IMR-90 (cell line): ENCODE data around the gene CEBPA. TPM values are rescaled to one million over a fixed set of nuclear protein-coding genes. Genes with fewer than 3 reads are reported as not detected.

ENCODE experiments used
- ATAC-seq: fragments of 200-7000 bp; cut with Tn5 transposase; 2 replicates; pipeline ENCODE4 v1.9.1; 2020; ENCODE audit warnings: low read depth, mild to moderate bottlenecking, moderate library complexity
- BruUV-seq: library from RNA; stranded (reverse); fragments of 400-500 nt; replicated peaks from 2 replicates; lab custom pipeline; 2021; lab: Mats Ljungman, UMichigan
- CTCF ChIA-PET: fragments of 300-600 bp; formaldehyde crosslinking; extraction: SDS; loops from one replicate; lab custom pipeline; 2021; ENCODE audit warnings: antibody characterized with exemption; lab: Yijun Ruan, JAX
- POLR2A ChIA-PET: fragments of 300-600 bp; sonication (Branson Sonifier 250); formaldehyde crosslinking; loops from one replicate; lab custom pipeline; 2022; ENCODE audit warnings: antibody characterized with exemption; ENCODE audit not compliant: unreplicated experiment; lab: Charles Lee
- DNase-seq: peaks from one replicate; pipeline ENCODE4 v3.0.0; 2013
- H2AFZ ChIP-seq: replicated peaks from 2 replicates; pipeline ENCODE3; 2013; ENCODE audit warnings: low read length, mild to moderate bottlenecking; ENCODE audit not compliant: poor library complexity
- H2AK5ac ChIP-seq: 2 replicates; pipeline ENCODE4 v1.6.1; 2013; ENCODE audit warnings: low read depth, low read length, inconsistent platforms
- H2AK9ac ChIP-seq: replicated peaks from 2 replicates; pipeline ENCODE3; 2013; ENCODE audit warnings: mild to moderate bottlenecking, low read depth, low read length, moderate library complexity; ENCODE audit not compliant: poor library complexity
- H2BK120ac ChIP-seq: 2 replicates; pipeline ENCODE4 v1.6.1; 2013; ENCODE audit warnings: low read depth, low read length, inconsistent platforms
- H2BK15ac ChIP-seq: 3 replicates; pipeline ENCODE4 v1.6.1; 2013; ENCODE audit warnings: low read depth, low read length, inconsistent platforms
- H2BK20ac ChIP-seq: 2 replicates; pipeline ENCODE4 v1.6.1; 2013; ENCODE audit warnings: low read depth, mild to moderate bottlenecking, inconsistent platforms, low read length, moderate library complexity
- H2BK5ac ChIP-seq: 2 replicates; pipeline ENCODE4 v1.6.1; 2013; ENCODE audit warnings: mild to moderate bottlenecking, low read depth, low read length, inconsistent platforms; ENCODE audit not compliant: poor library complexity, severe bottlenecking
- H3K14ac ChIP-seq: replicated peaks from 2 replicates; pipeline ENCODE4 v1.6.1; 2013; ENCODE audit warnings: low read depth, low read length, inconsistent platforms
- H3K18ac ChIP-seq: 2 replicates; pipeline ENCODE4 v1.6.1; 2013; ENCODE audit warnings: low read depth, low read length, control low read depth
- H3K23ac ChIP-seq: 2 replicates; pipeline ENCODE4 v1.6.1; 2013; ENCODE audit warnings: low read depth, low read length, inconsistent platforms
- H3K27ac ChIP-seq: 2 replicates; pipeline ENCODE4 v1.5.1; 2013; ENCODE audit warnings: mild to moderate bottlenecking, control low read depth, low read length; ENCODE audit not compliant: insufficient read depth
- H3K27me3 ChIP-seq: 2 replicates; pipeline ENCODE4 v1.6.1; 2013; ENCODE audit warnings: low read length; ENCODE audit not compliant: control insufficient read depth, insufficient read depth
- H3K36me3 ChIP-seq: 2 replicates; pipeline ENCODE4 v1.6.1; 2013; ENCODE audit warnings: low read length, mixed read lengths; ENCODE audit not compliant: control insufficient read depth, insufficient read depth
- H3K4ac ChIP-seq: 2 replicates; pipeline ENCODE4 v1.6.1; 2013; ENCODE audit warnings: low read depth, low read length, inconsistent platforms
- H3K4me1 ChIP-seq: 2 replicates; pipeline ENCODE4 v1.6.1; 2013; ENCODE audit warnings: low read length, mixed read lengths; ENCODE audit not compliant: control insufficient read depth, insufficient read depth
- H3K4me2 ChIP-seq: 2 replicates; pipeline ENCODE4 v1.6.1; 2013; ENCODE audit warnings: low read depth, mild to moderate bottlenecking, control low read depth, low read length, moderate library complexity
- H3K4me3 ChIP-seq: 2 replicates; pipeline ENCODE4 v1.5.1; 2013; ENCODE audit warnings: low read depth, mild to moderate bottlenecking, control low read depth, low read length, moderate library complexity; ENCODE audit not compliant: insufficient read depth
- H3K56ac ChIP-seq: 2 replicates; pipeline ENCODE4 v1.6.1; 2013; ENCODE audit warnings: low read length, inconsistent platforms; ENCODE audit not compliant: insufficient read depth; ENCODE audit errors: extremely low read depth
- H3K79me1 ChIP-seq, 2 experiments: 2 replicates each; pipeline ENCODE4 v1.6.1; 2013; ENCODE audit warnings: low read length in 2 of 2, inconsistent platforms in 1 of 2, low read depth in 1 of 2
- H3K9ac ChIP-seq: 2 replicates; pipeline ENCODE4 v1.6.1; 2013; ENCODE audit warnings: low read depth, low read length, control low read depth
- H3K9me1 ChIP-seq: 2 replicates; pipeline ENCODE4 v1.6.1; 2013; ENCODE audit warnings: low read length, inconsistent platforms; ENCODE audit not compliant: insufficient read depth
- H3K9me3 ChIP-seq: 2 replicates; pipeline ENCODE4 v1.6.1; 2013; ENCODE audit warnings: low read length; ENCODE audit not compliant: control insufficient read depth, insufficient read depth
- H4K20me1 ChIP-seq: 2 replicates; pipeline ENCODE4 v1.6.1; 2013; ENCODE audit warnings: low read length, inconsistent platforms; ENCODE audit not compliant: insufficient read depth
- H4K5ac ChIP-seq: 2 replicates; pipeline ENCODE4 v1.6.1; 2013; ENCODE audit warnings: mild to moderate bottlenecking, low read depth, low read length, control low read depth
- H4K8ac ChIP-seq, 2 experiments: 2 replicates each; pipeline ENCODE4 v1.6.1; 2013; ENCODE audit warnings: low read depth in 2 of 2, low read length in 2 of 2, control low read depth in 1 of 2, inconsistent platforms in 1 of 2
- H4K91ac ChIP-seq: 2 replicates; pipeline ENCODE4 v1.6.1; 2013; ENCODE audit warnings: low read depth, low read length, inconsistent platforms; ENCODE audit not compliant: insufficient read depth
- BHLHE40 ChIP-seq: fragments of 150-350 bp; IDR thresholded peaks from 2 replicates; pipeline ENCODE4 v1.6.1; 2016; ENCODE audit warnings: mild to moderate bottlenecking, low read depth, low read length
- CEBPB ChIP-seq: IDR thresholded peaks from 2 replicates; pipeline ENCODE4 v1.6.1; 2012; ENCODE audit warnings: low read depth, low read length, improper control_type of control experiment
- CHD1 ChIP-seq: IDR thresholded peaks from 2 replicates; pipeline ENCODE4 v1.6.1; 2012; ENCODE audit warnings: low read depth, low read length, improper control_type of control experiment
- FOS ChIP-seq: fragments of 150-350 bp; IDR thresholded peaks from 2 replicates; pipeline ENCODE4 v1.6.1; 2016; ENCODE audit warnings: low read depth, low read length
- MAFK ChIP-seq: IDR thresholded peaks from 2 replicates; pipeline ENCODE4 v1.6.1; 2012; ENCODE audit warnings: low read depth, low read length, improper control_type of control experiment
- MAZ ChIP-seq: IDR thresholded peaks from 2 replicates; pipeline ENCODE4 v1.6.1; 2012; ENCODE audit warnings: low read depth, mild to moderate bottlenecking, low read length, improper control_type of control experiment, moderate library complexity, borderline replicate concordance
- MXI1 ChIP-seq: IDR thresholded peaks from 2 replicates; pipeline ENCODE4 v1.6.1; 2012; ENCODE audit warnings: low read depth, mild to moderate bottlenecking, low read length, moderate library complexity, borderline replicate concordance
- NFE2L2 ChIP-seq: fragments of 150-350 bp; IDR thresholded peaks from 2 replicates; pipeline ENCODE4 v1.6.1; 2016; ENCODE audit warnings: low read depth, mild to moderate bottlenecking, low read length
- POLR2A ChIP-seq: IDR thresholded peaks from 2 replicates; pipeline ENCODE4 v1.6.1; 2012; ENCODE audit warnings: mild to moderate bottlenecking, low read depth, low read length
- RAD21 ChIP-seq: IDR thresholded peaks from 2 replicates; pipeline ENCODE4 v1.6.1; 2012; ENCODE audit warnings: low read length, improper control_type of control experiment
- RCOR1 ChIP-seq: IDR thresholded peaks from 2 replicates; pipeline ENCODE4 v1.6.1; 2012; ENCODE audit warnings: mild to moderate bottlenecking, low read length, improper control_type of control experiment; ENCODE audit not compliant: insufficient replicate concordance
- RFX5 ChIP-seq: IDR thresholded peaks from 2 replicates; pipeline ENCODE4 v1.8.0; 2012; ENCODE audit warnings: low read depth, mild to moderate bottlenecking, low read length, moderate library complexity
- SMC3 ChIP-seq: fragments of 150-350 bp; IDR thresholded peaks from 2 replicates; pipeline ENCODE4 v1.6.1; 2016; ENCODE audit warnings: low read depth, mild to moderate bottlenecking, antibody characterized with exemption, low read length, moderate library complexity
- WGBS, 2 experiments: methylation state at CpG; one replicate each; pipeline versions ENCODE4 v1.1.5 to v1.1.7; 2013; ENCODE audit warnings: missing lambda C conversion rate in 2 of 2; ENCODE audit not compliant: insufficient read length in 1 of 2; ENCODE audit errors: extremely low coverage in 2 of 2; 5-methylcytosine and 5-hydroxymethylcytosine counted together
- dilution Hi-C: fragments of 300-500 bp; cut with HindIII; formaldehyde crosslinking; loops from one replicate; pipeline ENCODE4 v1.14.3; 2018; ENCODE audit warnings: low sequenced_read_pairs; ENCODE audit not compliant: unreplicated experiment
- in situ Hi-C: fragments of 300-500 bp; cut with MboI; formaldehyde crosslinking; loops from 3 replicates; pipeline ENCODE4 v1.14.3; 2019; ENCODE audit warnings: low sequenced_read_pairs, inconsistent platforms, mixed read lengths
- intact Hi-C: fragments of 100-400 bp; cut with micrococcal nuclease; formaldehyde crosslinking; loops from 2 replicates; pipeline ENCODE4 v1.10.0; 2022
- polyA plus RNA-seq, 3 experiments: library from polyadenylated mRNA; depleted of rRNA; stranded (reverse); fragments of >200 nt; gene quantifications; 2 replicates each; pipeline ENCODE4 v1.2.3, GENCODE V29; 2012; ENCODE audit warnings: low replicate concordance in 1 of 3
- total RNA-seq: library from RNA; depleted of rRNA; stranded (reverse); fragments of >200 nt; gene quantifications from 2 replicates; pipeline ENCODE4 v1.2.3, GENCODE V29; 2012
- TF ChIP-seq, protein P1 (sequence below): fragments of 150-350 bp; IDR thresholded peaks from 2 replicates; pipeline ENCODE4 v1.6.1; 2016; ENCODE audit warnings: low read depth, mild to moderate bottlenecking, low read length, moderate library complexity, borderline replicate concordance
- TF ChIP-seq, protein P2 (sequence below): conservative IDR thresholded peaks from 2 replicates; pipeline ENCODE4 v1.5.1; 2012; ENCODE audit warnings: mild to moderate bottlenecking, low read depth, low read length, improper control_type of control experiment
- TF ChIP-seq, protein P3 (sequence below): fragments of 150-350 bp; IDR thresholded peaks from 2 replicates; pipeline ENCODE4 v1.6.1; 2017; ENCODE audit warnings: mild to moderate bottlenecking, antibody characterized with exemption, low read length, low read depth

CEBPA gene
- total and polyA plus RNA-seq, 2 of the 4 experiments (the other 2 are of a cell fraction): under 0.01 to 0.09 TPM

DNA sequence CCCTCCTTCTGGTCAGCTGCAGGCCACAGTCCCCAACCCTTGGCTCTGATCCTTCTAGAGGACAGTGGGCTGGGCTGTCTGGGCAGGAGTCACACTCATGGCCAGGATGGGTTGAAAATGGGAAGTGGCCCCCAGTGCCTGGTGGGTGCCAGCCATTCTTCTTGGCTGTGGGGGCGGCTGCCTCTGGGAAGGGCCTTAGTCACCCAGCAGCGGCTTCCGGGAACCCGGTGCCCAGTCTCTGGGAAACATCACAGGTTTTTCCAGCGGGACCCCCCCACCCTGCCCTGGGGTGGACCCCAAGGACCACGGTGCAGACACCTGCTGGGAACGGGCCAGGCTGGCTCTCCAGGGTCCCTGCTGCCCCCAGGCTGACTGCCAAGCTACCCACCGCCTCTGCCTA is 49.4 kb downstream of the CEBPA start:
- H4K5ac ChIP-seq: no peak overlapping the region
- ChIA-PET CTCF (no interaction called here), POLR2A (no interaction called here)
- no peak overlapping the region for H3K27ac ChIP-seq
- no peaks in the 10 kb centered on the region for H3K36me3 ChIP-seq
- TF ChIP-seq RAD21 (no peak), CEBPB (no peak), MXI1 (no peak), MAFK (no peak), RFX5 (no peak), RCOR1 (no peak), CHD1 (no peak), NFE2L2 (no peak), SMC3 (no peak), FOS (no peak), BHLHE40 (no peak), POLR2A (no peak), MAZ (no peak)
- TF ChIP-seq, protein P1, sequence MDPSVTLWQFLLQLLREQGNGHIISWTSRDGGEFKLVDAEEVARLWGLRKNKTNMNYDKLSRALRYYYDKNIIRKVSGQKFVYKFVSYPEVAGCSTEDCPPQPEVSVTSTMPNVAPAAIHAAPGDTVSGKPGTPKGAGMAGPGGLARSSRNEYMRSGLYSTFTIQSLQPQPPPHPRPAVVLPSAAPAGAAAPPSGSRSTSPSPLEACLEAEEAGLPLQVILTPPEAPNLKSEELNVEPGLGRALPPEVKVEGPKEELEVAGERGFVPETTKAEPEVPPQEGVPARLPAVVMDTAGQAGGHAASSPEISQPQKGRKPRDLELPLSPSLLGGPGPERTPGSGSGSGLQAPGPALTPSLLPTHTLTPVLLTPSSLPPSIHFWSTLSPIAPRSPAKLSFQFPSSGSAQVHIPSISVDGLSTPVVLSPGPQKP: no peak
- TF ChIP-seq, protein P2, sequence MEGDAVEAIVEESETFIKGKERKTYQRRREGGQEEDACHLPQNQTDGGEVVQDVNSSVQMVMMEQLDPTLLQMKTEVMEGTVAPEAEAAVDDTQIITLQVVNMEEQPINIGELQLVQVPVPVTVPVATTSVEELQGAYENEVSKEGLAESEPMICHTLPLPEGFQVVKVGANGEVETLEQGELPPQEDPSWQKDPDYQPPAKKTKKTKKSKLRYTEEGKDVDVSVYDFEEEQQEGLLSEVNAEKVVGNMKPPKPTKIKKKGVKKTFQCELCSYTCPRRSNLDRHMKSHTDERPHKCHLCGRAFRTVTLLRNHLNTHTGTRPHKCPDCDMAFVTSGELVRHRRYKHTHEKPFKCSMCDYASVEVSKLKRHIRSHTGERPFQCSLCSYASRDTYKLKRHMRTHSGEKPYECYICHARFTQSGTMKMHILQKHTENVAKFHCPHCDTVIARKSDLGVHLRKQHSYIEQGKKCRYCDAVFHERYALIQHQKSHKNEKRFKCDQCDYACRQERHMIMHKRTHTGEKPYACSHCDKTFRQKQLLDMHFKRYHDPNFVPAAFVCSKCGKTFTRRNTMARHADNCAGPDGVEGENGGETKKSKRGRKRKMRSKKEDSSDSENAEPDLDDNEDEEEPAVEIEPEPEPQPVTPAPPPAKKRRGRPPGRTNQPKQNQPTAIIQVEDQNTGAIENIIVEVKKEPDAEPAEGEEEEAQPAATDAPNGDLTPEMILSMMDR: no peak
- TF ChIP-seq, protein P3, sequence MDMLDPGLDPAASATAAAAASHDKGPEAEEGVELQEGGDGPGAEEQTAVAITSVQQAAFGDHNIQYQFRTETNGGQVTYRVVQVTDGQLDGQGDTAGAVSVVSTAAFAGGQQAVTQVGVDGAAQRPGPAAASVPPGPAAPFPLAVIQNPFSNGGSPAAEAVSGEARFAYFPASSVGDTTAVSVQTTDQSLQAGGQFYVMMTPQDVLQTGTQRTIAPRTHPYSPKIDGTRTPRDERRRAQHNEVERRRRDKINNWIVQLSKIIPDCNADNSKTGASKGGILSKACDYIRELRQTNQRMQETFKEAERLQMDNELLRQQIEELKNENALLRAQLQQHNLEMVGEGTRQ: no peak
- H2AK9ac ChIP-seq: no peak overlapping the region
- H4K20me1 ChIP-seq: no peaks in the 10 kb centered on the region
- no peak overlapping the region for H3K9ac ChIP-seq
- no peak overlapping the region for H2BK120ac ChIP-seq
- H3K9me3 ChIP-seq: peaks cover 2% of the 10 kb centered on the region
- WGBS, 2 experiments: 70% methylated on average over 2 of the region's 8 CpGs; no CpG with 5 or more reads in 1 of the 2 experiments
- in situ Hi-C loops: no loop called here
- no peak overlapping the region for H2BK20ac ChIP-seq
- no peak overlapping the region for H3K23ac ChIP-seq
- no peak overlapping the region for H3K18ac ChIP-seq
- H3K9me1 ChIP-seq: 0 out of 2 replicates have a peak, but pooled peaks cover 12% of the 10 kb centered on the region
- intact Hi-C loops: no loop called here
- no peak overlapping the region for H4K8ac ChIP-seq
- no peak overlapping the region for H3K56ac ChIP-seq
- BruUV-seq: no TSS peak
- no peak overlapping the region for H2AK5ac ChIP-seq
- H2AFZ ChIP-seq: no peak overlapping the region
- ATAC-seq (no peak), DNase-seq (no peak)
- no peak overlapping the region for H2BK15ac ChIP-seq
- H3K14ac ChIP-seq: no peak overlapping the region
- no peak overlapping the region for H3K4me3 ChIP-seq
- H3K4me2 ChIP-seq: no peak overlapping the region
- no peak overlapping the region for H2BK5ac ChIP-seq
- H3K4ac ChIP-seq: no peak overlapping the region
- no peaks in the 10 kb centered on the region for H3K79me1 ChIP-seq
- dilution Hi-C loops: no loop called here
- H3K27me3 ChIP-seq: peaks cover 12% of the 10 kb centered on the region
- no peaks in the 10 kb centered on the region for H3K4me1 ChIP-seq
- no peak overlapping the region for H4K91ac ChIP-seq
